ENCODE results near the gene SPECC1.
"Not testable (repeated sequence)": the region's sequence is repeated elsewhere in the genome, so short reads cannot be mapped to it uniquely, and the experiment has no call there.

Gene SPECC1

DNA sequence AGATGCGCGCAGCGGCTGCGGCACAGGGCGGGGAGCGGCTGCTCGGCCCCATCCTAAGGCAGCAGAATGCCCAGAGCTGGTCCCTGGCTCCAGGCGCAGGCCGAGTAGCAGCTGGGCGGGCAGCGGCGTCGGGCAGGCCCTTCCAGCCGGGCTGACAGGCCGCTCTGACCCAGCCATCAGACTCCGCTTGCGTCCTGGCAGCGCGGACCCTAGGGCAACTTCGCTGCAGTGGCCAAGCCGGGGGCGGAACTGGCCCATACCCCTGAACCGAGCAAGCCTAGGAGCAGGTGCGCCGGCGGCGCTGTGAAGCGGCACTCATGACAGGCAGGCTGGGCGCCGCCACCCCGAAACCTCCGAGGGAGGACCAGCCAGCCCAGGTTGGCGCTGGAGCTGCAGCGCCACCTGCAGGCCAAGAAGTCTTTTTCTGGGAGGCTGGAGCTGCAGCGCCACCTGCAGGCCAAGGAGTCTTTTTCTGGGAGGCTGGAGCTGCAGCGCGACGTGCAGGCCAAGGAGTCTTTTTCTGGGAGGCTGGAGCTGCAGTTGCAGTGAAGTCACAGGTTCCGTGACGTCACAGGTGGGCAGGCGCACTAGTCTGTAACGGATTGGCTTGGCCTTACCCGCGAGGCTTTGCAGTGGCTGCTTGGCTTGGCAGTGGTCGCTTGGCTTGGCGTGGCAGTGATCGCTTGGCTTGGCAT is 311.5 kb downstream of the SPECC1 start:
- TF ChIP-seq, protein P1, sequence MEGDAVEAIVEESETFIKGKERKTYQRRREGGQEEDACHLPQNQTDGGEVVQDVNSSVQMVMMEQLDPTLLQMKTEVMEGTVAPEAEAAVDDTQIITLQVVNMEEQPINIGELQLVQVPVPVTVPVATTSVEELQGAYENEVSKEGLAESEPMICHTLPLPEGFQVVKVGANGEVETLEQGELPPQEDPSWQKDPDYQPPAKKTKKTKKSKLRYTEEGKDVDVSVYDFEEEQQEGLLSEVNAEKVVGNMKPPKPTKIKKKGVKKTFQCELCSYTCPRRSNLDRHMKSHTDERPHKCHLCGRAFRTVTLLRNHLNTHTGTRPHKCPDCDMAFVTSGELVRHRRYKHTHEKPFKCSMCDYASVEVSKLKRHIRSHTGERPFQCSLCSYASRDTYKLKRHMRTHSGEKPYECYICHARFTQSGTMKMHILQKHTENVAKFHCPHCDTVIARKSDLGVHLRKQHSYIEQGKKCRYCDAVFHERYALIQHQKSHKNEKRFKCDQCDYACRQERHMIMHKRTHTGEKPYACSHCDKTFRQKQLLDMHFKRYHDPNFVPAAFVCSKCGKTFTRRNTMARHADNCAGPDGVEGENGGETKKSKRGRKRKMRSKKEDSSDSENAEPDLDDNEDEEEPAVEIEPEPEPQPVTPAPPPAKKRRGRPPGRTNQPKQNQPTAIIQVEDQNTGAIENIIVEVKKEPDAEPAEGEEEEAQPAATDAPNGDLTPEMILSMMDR (IDR thresholded peaks at IDR 0.05; ENCODE audit: control insufficient read depth, insufficient read depth, low read depth, low read length, missing control alignments) = peak; percentile 84
- DNase-seq (ENCODE audit: low read depth) = not testable (repeated sequence)
- peak overlapping the region; percentile 28 for H3K4me3 ChIP-seq (ENCODE audit: control insufficient read depth, low read depth, low read length)

DNA sequence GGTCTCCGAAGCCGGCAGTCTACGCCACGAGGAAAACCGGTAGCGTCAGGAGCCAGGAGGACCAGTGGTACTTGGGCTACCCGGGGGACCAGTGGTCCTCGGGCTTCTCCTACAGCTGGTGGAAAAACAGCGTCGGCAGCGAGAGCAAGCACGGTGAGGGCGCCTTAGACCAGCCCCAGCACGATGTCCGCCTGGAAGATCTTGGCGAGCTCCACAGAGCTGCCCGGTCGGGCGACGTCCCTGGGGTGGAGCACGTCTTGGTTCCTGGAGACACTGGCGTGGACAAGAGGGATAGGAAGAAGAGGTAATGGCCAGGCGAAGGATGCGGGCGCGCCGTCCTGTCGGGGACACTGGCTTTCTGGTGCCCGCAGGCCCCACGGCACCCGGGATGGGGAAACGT is 312.2 kb downstream of the SPECC1 start:
- not testable (repeated sequence) for DNase-seq (ENCODE audit: low read depth); H3K4me3 ChIP-seq (ENCODE audit: control insufficient read depth, low read depth, low read length)

DNA sequence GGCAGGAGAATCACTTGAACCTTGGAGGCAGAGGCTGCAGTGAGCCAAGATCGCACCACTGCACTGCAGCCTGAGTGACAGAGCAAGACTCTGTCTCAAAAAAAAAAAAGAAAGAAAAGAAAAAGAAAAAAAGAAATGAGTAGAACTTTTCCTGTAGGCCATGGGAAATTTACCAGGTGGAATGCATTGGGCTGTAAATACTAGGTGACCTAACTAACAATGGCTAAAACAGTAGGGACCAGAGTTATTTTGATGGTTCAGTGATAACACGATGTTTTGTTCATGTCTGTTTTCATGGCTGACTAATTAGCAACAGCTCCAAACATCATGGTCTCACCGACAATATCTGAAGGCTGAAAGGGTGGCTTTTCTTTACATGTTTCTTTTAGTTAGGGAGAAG is 318.6 kb downstream of the SPECC1 start:
- not testable (repeated sequence) for DNase-seq (ENCODE audit: low read depth); H3K4me3 ChIP-seq (ENCODE audit: control insufficient read depth, low read depth, low read length)

DNA sequence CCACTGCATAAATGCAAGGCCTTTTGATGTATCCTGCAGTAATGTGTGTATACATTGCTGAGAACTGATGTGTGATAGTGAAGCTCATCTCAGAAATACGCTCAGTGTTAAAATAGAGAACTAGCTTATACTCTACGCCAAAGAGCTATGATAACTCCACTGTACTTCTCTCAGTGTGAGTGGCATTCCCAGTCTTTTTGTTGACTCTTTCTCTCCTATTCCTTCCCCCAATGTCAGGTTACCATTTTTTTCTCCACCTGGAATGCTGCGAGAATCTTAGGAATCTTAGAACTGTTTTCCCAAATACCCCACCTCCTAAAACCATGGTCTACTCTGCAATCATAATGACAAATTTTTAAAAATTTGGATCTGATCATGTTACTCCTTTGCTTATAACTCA is 342.2 kb downstream of the SPECC1 start:
- H3K4me3 ChIP-seq (ENCODE audit: control insufficient read depth, low read depth, low read length); DNase-seq (ENCODE audit: low read depth): not testable (repeated sequence)

DNA sequence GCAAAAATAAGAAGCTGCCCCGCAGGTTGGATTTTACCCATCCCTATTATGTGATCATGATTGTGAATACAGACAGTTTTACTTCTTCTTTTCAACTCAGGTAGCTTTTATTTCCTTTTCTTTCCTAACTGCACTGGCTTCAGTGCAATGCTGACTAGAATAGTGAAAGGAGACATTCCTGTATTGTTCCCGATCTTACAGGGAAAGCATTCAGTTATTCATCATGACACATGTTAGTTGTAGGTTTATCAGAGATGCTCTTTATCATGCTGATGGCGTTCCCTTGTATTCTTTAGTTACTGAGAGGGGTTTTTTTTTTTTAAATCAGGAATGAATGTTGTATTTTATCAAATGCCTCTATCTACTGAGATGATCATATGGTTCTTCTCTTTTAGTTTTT is 343.4 kb downstream of the SPECC1 start:
- DNase-seq (ENCODE audit: low read depth) = not testable (repeated sequence)

DNA sequence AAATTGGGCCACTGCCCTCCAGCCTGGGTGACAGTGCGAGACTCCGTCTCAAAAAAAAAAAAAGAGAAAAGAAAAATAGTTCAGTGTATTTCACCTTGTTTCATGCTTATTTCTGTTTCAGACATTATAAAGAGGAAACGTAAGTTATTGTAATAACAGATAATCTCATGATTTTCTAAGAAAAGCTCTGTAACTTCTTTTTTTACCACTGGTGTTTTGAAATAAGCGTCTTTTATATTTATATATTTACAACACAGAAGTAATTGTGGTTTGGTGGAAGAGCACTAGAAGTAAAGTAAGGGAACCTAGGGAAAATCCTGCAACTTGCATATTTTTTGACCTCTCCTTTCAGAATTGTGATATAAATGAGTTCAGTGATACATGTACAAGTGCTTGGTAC is 354.7 kb downstream of the SPECC1 start:
- not testable (repeated sequence) for DNase-seq (ENCODE audit: low read depth); H3K4me3 ChIP-seq (ENCODE audit: control insufficient read depth, low read depth, low read length)

More for the DNA sequence above, 343.4 kb downstream of the SPECC1 start:
- H3K4me3 ChIP-seq (ENCODE audit: control insufficient read depth, low read depth, low read length) = not testable (repeated sequence)

Measured in AG09309 (cell line).